Loucy (cell line): ENCODE data around the gene ZNF274.

ENCODE experiments used
- H2AFZ ChIP-seq: fragments of 200-600 bp; sonication (generic); 2 replicates; pipeline ENCODE4 v1.6.0; 2016; ENCODE audit warnings: antibody characterized with exemption, mild to moderate bottlenecking, low read length, moderate library complexity
- H3F3A ChIP-seq: fragments of 200-600 bp; 2 replicates; pipeline ENCODE4 v1.6.0; 2016; ENCODE audit warnings: antibody characterized with exemption, low read depth, mild to moderate bottlenecking
- H3K27me3 ChIP-seq: fragments of 200-600 bp; sonication (generic); 2 replicates; pipeline ENCODE4 v1.6.1; 2014; ENCODE audit warnings: low read length, mild to moderate bottlenecking; ENCODE audit not compliant: insufficient read depth, poor library complexity, severe bottlenecking
- H3K36me3 ChIP-seq: fragments of 200-600 bp; sonication (generic); 2 replicates; pipeline ENCODE4 v1.6.1; 2016; ENCODE audit warnings: low read length; ENCODE audit not compliant: insufficient read depth
- H3K4me1 ChIP-seq: fragments of 200-600 bp; sonication (generic); 2 replicates; pipeline ENCODE4 v1.5.1; 2014; ENCODE audit warnings: low read length, mild to moderate bottlenecking; ENCODE audit not compliant: insufficient read depth, poor library complexity, severe bottlenecking
- H3K4me2 ChIP-seq: fragments of 200-600 bp; sonication (generic); 2 replicates; pipeline ENCODE4 v1.6.0; 2014; ENCODE audit warnings: antibody characterized with exemption, low read length, low read depth, mild to moderate bottlenecking; ENCODE audit not compliant: poor library complexity, severe bottlenecking
- H3K4me3 ChIP-seq: fragments of 200-600 bp; sonication (generic); 2 replicates; pipeline ENCODE4 v1.5.1; 2014; ENCODE audit warnings: low read length, mild to moderate bottlenecking, mixed read lengths; ENCODE audit not compliant: poor library complexity, severe bottlenecking
- H3K79me2 ChIP-seq: fragments of 200-600 bp; sonication (generic); 2 replicates; pipeline ENCODE4 v1.6.1; 2014; ENCODE audit warnings: low read length; ENCODE audit not compliant: insufficient read depth
- H3K9ac ChIP-seq: fragments of 200-600 bp; sonication (generic); 2 replicates; pipeline ENCODE4 v1.6.0; 2014; ENCODE audit warnings: mild to moderate bottlenecking, low read depth, low read length, moderate library complexity; ENCODE audit not compliant: poor library complexity, severe bottlenecking
- H3K9me2 ChIP-seq: fragments of 200-600 bp; sonication (generic); replicated peaks from 2 replicates; pipeline ENCODE4 v1.6.1; 2016; ENCODE audit warnings: low read depth, low read length, mixed read lengths
- H3K9me3 ChIP-seq: fragments of 200-600 bp; sonication (generic); 2 replicates; pipeline ENCODE4 v1.6.1; 2014; ENCODE audit warnings: mild to moderate bottlenecking, antibody characterized with exemption, low read length, low read depth; ENCODE audit not compliant: insufficient read depth
- H4K20me1 ChIP-seq: fragments of 200-600 bp; sonication (generic); 2 replicates; pipeline ENCODE4 v1.6.0; 2014; ENCODE audit warnings: antibody characterized with exemption, low read length, mild to moderate bottlenecking; ENCODE audit not compliant: insufficient read depth, poor library complexity, severe bottlenecking
- EZH2phosphoT487 ChIP-seq: fragments of 200-600 bp; IDR thresholded peaks from 2 replicates; pipeline ENCODE4 v1.6.1; 2018; ENCODE audit warnings: antibody characterized with exemption, mild to moderate bottlenecking, moderate library complexity, borderline replicate concordance
- TF ChIP-seq, protein P1 (sequence below): fragments of 200-600 bp; sonication (generic); conservative IDR thresholded peaks from 2 replicates; pipeline ENCODE4 v1.5.1; 2014; ENCODE audit warnings: mild to moderate bottlenecking, antibody characterized with exemption, low read length

The ZNF274 gene

DNA sequence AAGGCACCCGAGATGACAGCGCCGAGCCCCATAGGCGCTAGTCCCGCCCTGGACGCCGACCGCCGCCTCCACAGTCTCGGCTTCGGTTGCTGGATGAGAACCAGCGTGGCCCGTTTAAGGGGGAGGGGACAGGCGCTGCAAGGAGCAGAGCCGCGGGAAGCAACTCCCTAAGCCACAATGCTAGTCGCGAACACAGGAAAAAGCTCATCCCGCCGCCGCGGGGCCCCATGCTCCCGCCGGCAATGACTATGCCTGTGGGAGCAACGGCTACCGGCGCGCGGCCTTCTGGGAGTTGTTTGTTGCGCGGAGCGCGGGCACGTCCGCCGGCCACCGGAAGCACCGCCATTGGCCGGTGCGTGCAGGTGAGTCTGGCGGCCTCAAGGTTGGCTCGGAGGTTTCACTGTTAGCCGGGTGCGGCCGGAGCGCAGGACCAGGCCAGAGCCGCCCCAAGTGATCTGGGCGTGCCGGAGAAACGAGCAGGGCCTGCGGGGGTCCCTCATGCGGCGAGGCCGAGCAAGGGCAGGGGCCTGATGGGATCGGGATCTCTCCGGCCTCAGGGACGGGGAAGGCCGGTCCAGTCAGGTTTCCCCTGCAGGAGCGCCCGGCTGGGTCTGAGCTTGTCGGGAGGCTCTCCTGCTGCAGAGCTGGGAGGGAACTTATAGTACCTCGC, 45.9 kb downstream of the ZNF274 start, which contains the start of gene ZNF544:
Gene ZNF544 (plus strand): TSS at position 330 of the 670 bp plus-strand sequence. CDS start 15,110 bp downstream, outside the sequence.
- peak within 1 kb of the TSS; percentile 96 for H3K4me3 ChIP-seq

DNA sequence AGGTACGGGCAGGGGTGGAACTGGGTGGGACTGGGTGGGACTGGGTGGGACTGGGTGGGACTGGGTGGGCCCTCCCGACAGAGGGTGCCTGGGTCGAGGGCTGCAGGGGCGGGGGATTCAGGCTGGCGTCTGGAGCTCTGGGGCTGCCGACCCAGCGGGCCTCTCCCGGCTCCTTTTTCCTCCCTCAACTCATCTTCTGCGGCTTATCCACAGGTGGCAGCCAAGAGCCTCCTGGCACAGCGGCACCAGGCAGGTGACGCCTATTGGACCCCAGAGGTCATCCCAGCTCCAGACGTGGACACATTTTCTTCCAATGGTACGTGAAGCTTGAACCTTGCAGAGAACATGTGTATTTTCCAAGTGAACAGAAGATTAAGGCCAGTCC, 46.4 kb downstream of the ZNF274 start:
- Histone ChIP-seq H3K9me3 (no peaks in the 10 kb centered on the region), H3F3A (no peaks in the 10 kb centered on the region), H3K9me2 (no peaks in the 10 kb centered on the region), H3K36me3 (peaks cover 24% of the 10 kb centered on the region; the same call in 1 of the 2 replicates), H3K4me2 (peak overlapping the region; percentile 97), H2AFZ (no peak overlapping the region), H4K20me1 (peaks cover 42% of the 10 kb centered on the region), H3K9ac (peak overlapping the region; percentile 97), H3K4me1 (peaks cover 32% of the 10 kb centered on the region), H3K79me2 (peaks cover 72% of the 10 kb centered on the region), H3K27me3 (no peaks in the 10 kb centered on the region), H3K4me3 (peak overlapping the region; percentile 96)
- TF ChIP-seq, protein P1, sequence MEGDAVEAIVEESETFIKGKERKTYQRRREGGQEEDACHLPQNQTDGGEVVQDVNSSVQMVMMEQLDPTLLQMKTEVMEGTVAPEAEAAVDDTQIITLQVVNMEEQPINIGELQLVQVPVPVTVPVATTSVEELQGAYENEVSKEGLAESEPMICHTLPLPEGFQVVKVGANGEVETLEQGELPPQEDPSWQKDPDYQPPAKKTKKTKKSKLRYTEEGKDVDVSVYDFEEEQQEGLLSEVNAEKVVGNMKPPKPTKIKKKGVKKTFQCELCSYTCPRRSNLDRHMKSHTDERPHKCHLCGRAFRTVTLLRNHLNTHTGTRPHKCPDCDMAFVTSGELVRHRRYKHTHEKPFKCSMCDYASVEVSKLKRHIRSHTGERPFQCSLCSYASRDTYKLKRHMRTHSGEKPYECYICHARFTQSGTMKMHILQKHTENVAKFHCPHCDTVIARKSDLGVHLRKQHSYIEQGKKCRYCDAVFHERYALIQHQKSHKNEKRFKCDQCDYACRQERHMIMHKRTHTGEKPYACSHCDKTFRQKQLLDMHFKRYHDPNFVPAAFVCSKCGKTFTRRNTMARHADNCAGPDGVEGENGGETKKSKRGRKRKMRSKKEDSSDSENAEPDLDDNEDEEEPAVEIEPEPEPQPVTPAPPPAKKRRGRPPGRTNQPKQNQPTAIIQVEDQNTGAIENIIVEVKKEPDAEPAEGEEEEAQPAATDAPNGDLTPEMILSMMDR = peak; percentile 64
- TF ChIP-seq EZH2phosphoT487 = no peak

More for the DNA sequence above, 45.9 kb downstream of the ZNF274 start, which contains the start of gene ZNF544:
- Histone ChIP-seq H3K4me1 (peaks cover 32% of the 10 kb centered on the region), H3K36me3 (peaks cover 22% of the 10 kb centered on the region; the same call in 1 of the 2 replicates), H4K20me1 (peaks cover 38% of the 10 kb centered on the region), H2AFZ (peak within 1 kb of the TSS; percentile 96), H3K9ac (peak within 1 kb of the TSS; percentile 97), H3K9me2 (no peaks in the 10 kb centered on the region), H3K9me3 (no peaks in the 10 kb centered on the region), H3K79me2 (peaks cover 67% of the 10 kb centered on the region), H3K27me3 (no peaks in the 10 kb centered on the region), H3K4me2 (peak within 1 kb of the TSS; percentile 97), H3F3A (no peaks in the 10 kb centered on the region)
- TF ChIP-seq, protein P1 = no peak
- no peak for TF ChIP-seq EZH2phosphoT487

DNA sequence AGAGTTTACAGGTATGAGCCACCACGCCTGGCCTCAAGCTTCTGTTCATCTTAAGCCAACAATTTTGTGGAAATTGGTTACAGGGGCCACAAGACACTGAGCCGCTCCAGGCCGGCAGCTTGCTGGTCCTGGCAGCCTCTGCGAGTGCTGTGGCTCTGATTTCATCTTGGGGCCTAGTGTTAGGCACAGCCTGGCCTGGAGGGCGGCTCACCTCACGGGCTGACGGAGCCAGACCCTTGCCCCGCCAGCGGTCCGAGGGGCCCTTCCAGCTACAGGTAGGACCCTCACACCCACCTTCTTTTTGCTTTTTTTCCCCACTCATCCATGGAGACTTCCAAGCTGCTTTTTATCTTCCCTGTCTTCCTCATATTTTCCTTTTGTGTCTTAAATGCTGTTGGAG, 54.5 kb downstream of the ZNF274 start:
- H3K79me2 ChIP-seq = peaks cover 39% of the 10 kb centered on the region; the same call in 1 of the 2 replicates
- H3K9ac ChIP-seq = no peak overlapping the region
- TF ChIP-seq, protein P1 = no peak
- no peak for TF ChIP-seq EZH2phosphoT487
- H3K9me3 ChIP-seq = no peaks in the 10 kb centered on the region
- no peak overlapping the region for H3K4me2 ChIP-seq
- H3K4me3 ChIP-seq = no peak overlapping the region
- peaks cover 58% of the 10 kb centered on the region; the same call in 1 of the 2 replicates for H3K36me3 ChIP-seq
- no peaks in the 10 kb centered on the region for H3F3A ChIP-seq
- H3K27me3 ChIP-seq = no peaks in the 10 kb centered on the region
- H3K9me2 ChIP-seq = no peaks in the 10 kb centered on the region
- H2AFZ ChIP-seq = no peak overlapping the region
- H3K4me1 ChIP-seq = peaks cover 6% of the 10 kb centered on the region
- peaks cover 26% of the 10 kb centered on the region for H4K20me1 ChIP-seq
